ENCODE measurements around the gene UBXN11.

DNA sequence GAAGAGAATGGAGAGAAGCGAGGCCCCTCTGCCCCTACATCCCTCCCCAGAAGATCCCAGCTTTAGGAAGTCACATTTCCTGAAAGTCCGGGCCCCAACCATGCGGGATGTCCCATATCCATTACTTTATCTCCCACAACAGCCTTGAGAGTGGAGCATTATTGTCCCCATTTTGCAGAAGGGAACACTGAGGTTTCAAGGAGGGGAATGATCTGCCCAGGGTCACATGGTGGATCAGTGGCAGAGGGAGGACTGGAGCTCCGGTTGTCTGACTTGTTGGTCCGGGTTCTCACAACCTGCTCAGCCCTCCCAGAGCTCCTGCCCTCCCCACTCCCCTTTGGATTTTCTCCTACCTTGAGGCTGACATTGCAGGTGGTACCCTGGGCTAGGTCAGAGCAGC lies 49.7 kb upstream of the UBXN11 start:
- TF ChIP-seq, protein P1, sequence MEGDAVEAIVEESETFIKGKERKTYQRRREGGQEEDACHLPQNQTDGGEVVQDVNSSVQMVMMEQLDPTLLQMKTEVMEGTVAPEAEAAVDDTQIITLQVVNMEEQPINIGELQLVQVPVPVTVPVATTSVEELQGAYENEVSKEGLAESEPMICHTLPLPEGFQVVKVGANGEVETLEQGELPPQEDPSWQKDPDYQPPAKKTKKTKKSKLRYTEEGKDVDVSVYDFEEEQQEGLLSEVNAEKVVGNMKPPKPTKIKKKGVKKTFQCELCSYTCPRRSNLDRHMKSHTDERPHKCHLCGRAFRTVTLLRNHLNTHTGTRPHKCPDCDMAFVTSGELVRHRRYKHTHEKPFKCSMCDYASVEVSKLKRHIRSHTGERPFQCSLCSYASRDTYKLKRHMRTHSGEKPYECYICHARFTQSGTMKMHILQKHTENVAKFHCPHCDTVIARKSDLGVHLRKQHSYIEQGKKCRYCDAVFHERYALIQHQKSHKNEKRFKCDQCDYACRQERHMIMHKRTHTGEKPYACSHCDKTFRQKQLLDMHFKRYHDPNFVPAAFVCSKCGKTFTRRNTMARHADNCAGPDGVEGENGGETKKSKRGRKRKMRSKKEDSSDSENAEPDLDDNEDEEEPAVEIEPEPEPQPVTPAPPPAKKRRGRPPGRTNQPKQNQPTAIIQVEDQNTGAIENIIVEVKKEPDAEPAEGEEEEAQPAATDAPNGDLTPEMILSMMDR (IDR thresholded peaks at IDR 0.05), result no peak
- no peak for TF ChIP-seq POLR2A (IDR thresholded peaks at IDR 0.05)

Data from heart left ventricle (tissue), 13 donors.